Measurements from ENCODE around the gene CLP1.

The CLP1 gene

GRCh38 chr11:57646799-57647303 lies 10.7 kb upstream of the CLP1 start:
- no peaks in the 10 kb centered on the region for H3K4me1 ChIP-seq (ENCODE audit: control insufficient read depth in 1 of 2, insufficient read depth in 1 of 2, low read depth in 1 of 2, low read length in 1 of 2)
- TF ChIP-seq CTCF (IDR thresholded peaks at IDR 0.05), result no peak

GRCh38 chr11:57647372-57647771 lies 10.2 kb upstream of the CLP1 start:
- Histone ChIP-seq H3K27me3 (peaks cover 95% of the 10 kb centered on the region), H3K36me3 (no peaks in the 10 kb centered on the region), H3K4me3 (ENCODE audit: low read depth in 1 of 2, low read length in 1 of 2) (no peak overlapping the region), H3K9me3 (no peaks in the 10 kb centered on the region), H3K4me1 (ENCODE audit: control insufficient read depth in 1 of 2, insufficient read depth in 1 of 2, low read depth in 1 of 2, low read length in 1 of 2) (peaks cover 3 to 5% of the 10 kb centered on the region in 2 experiments), H3K27ac (no peak overlapping the region)
- TF ChIP-seq CTCF (IDR thresholded peaks at IDR 0.05), result no peak

More at GRCh38 chr11:57646799-57647303, 10.7 kb upstream of the CLP1 start:
- Histone ChIP-seq H3K27ac (no peak overlapping the region), H3K27me3 (peaks cover 91% of the 10 kb centered on the region), H3K36me3 (no peaks in the 10 kb centered on the region), H3K9me3 (no peaks in the 10 kb centered on the region), H3K4me3 (ENCODE audit: low read depth in 1 of 2, low read length in 1 of 2) (no peak overlapping the region)

GRCh38 chr11:57647960-57648800 lies 9.4 kb upstream of the CLP1 start:
- Histone ChIP-seq H3K4me3 (ENCODE audit: low read depth in 1 of 2, low read length in 1 of 2) (no peak overlapping the region), H3K36me3 (no peaks in the 10 kb centered on the region), H3K27ac (no peak overlapping the region), H3K4me1 (ENCODE audit: control insufficient read depth in 1 of 2, insufficient read depth in 1 of 2, low read depth in 1 of 2, low read length in 1 of 2) (peaks cover 11 to 13% of the 10 kb centered on the region in 2 experiments), H3K9me3 (no peaks in the 10 kb centered on the region), H3K27me3 (peaks cover 92% of the 10 kb centered on the region)
- TF ChIP-seq CTCF (IDR thresholded peaks at IDR 0.05), result no peak

GRCh38 chr11:57648801-57649735 lies 8.5 kb upstream of the CLP1 start:
- no peak overlapping the region for H3K27ac ChIP-seq
- H3K27me3 ChIP-seq, result peaks cover 83% of the 10 kb centered on the region
- no peaks in the 10 kb centered on the region for H3K36me3 ChIP-seq
- no peak overlapping the region for H3K4me3 ChIP-seq (ENCODE audit: low read depth in 1 of 2, low read length in 1 of 2)
- no peaks in the 10 kb centered on the region for H3K9me3 ChIP-seq
- no peak for TF ChIP-seq CTCF (IDR thresholded peaks at IDR 0.05)
- H3K4me1 ChIP-seq (ENCODE audit: control insufficient read depth in 1 of 2, insufficient read depth in 1 of 2, low read depth in 1 of 2, low read length in 1 of 2), result peaks cover 15 to 19% of the 10 kb centered on the region in 2 experiments

- Histone ChIP-seq H3K36me3 (no peaks in the 10 kb centered on the region), H3K27me3 (peaks cover 73% of the 10 kb centered on the region), H3K9me3 (no peaks in the 10 kb centered on the region), H3K4me1 (ENCODE audit: control insufficient read depth in 1 of 2, insufficient read depth in 1 of 2, low read depth in 1 of 2, low read length in 1 of 2) (peaks cover 15 to 19% of the 10 kb centered on the region in 2 experiments), H3K4me3 (ENCODE audit: low read depth in 1 of 2, low read length in 1 of 2) (no peak within 1 kb of the TSS), H3K27ac (no peak within 1 kb of the TSS)
- TF ChIP-seq CTCF (IDR thresholded peaks at IDR 0.05), result no peak
Measured at GRCh38 chr11:57649826-57650738, 7.5 kb upstream of the CLP1 start, which contains the start of gene YPEL4. YPEL4 (minus strand) TSS chr11:57649912; CDS start chr11:57647107, 2,805 bp downstream.
